ENCODE measurements around the gene BCL2. TPM values are rescaled to one million over a fixed set of nuclear protein-coding genes. Genes with fewer than 3 reads are reported as not detected.

Gene BCL2
- total RNA-seq, 2 experiments from 2014 or later, result 1.4 to 2.5 TPM

GRCh38 chr18:63291278-63291677 is 28.3 kb downstream of the BCL2 start:
- H3K79me2 ChIP-seq (ENCODE audit: insufficient read depth, low read depth, low read length), result no peaks in the 10 kb centered on the region
- H3K36me3 ChIP-seq (ENCODE audit: insufficient read depth, low read length), result no peaks in the 10 kb centered on the region
- H4K20me1 ChIP-seq (ENCODE audit: insufficient read depth, low read length), result no peaks in the 10 kb centered on the region
- no peaks in the 10 kb centered on the region for H3K9me2 ChIP-seq (ENCODE audit: insufficient read depth, low read length)
- no peaks in the 10 kb centered on the region for H3K9me3 ChIP-seq (ENCODE audit: low read length)
- DNase-seq (ENCODE audit: low spot score), result no peak
- TF ChIP-seq EZH2phosphoT487 (IDR thresholded peaks at IDR 0.05; ENCODE audit: borderline replicate concordance, low read depth, low read length), result no peak
- TF ChIP-seq CTCF (conservative IDR thresholded peaks at IDR 0.05; ENCODE audit: low read length), result no peak
- intact Hi-C loops (cut with micrococcal nuclease; ENCODE audit: unreplicated experiment), result no loop called here
- no peak overlapping the region for H2AFZ ChIP-seq (ENCODE audit: low read length)
- no peak overlapping the region for H3K4me3 ChIP-seq (ENCODE audit: low read depth, low read length, poor library complexity, severe bottlenecking)
- no peaks in the 10 kb centered on the region for H3K4me1 ChIP-seq (ENCODE audit: insufficient read depth, low read length, poor library complexity, severe bottlenecking)
- H3K4me2 ChIP-seq (ENCODE audit: low read length), result no peak overlapping the region
- no peak overlapping the region for H3K27ac ChIP-seq (ENCODE audit: low read depth, low read length, poor library complexity, severe bottlenecking)
- CTCF ChIA-PET (ENCODE audit: unreplicated experiment), result no interaction called here
- no TSS peak for BruUV-seq (replicated peaks)
- POLR2A ChIA-PET, result interaction anchor here (0.5 to 0.7 kb wide), 3 partner anchors 10 to 1842 kb away, joined by 3 to 4 read pairs (median 3); no protein-coding TSS in a partner anchor

- ChIA-PET POLR2A (interaction anchor here (0.5 to 0.6 kb wide), 2 partner anchors 39 to 1842 kb away, joined by 3 read pairs; no protein-coding TSS in a partner anchor), CTCF (ENCODE audit: unreplicated experiment) (no interaction called here)
- DNase-seq (ENCODE audit: low spot score), result no peak
- no peak overlapping the region for H3K27ac ChIP-seq (ENCODE audit: low read depth, low read length, poor library complexity, severe bottlenecking)
- H3K79me2 ChIP-seq (ENCODE audit: insufficient read depth, low read depth, low read length), result no peaks in the 10 kb centered on the region
- H3K4me2 ChIP-seq (ENCODE audit: low read length), result no peak overlapping the region
- H3K9me2 ChIP-seq (ENCODE audit: insufficient read depth, low read length), result no peaks in the 10 kb centered on the region
- H3K4me1 ChIP-seq (ENCODE audit: insufficient read depth, low read length, poor library complexity, severe bottlenecking), result no peaks in the 10 kb centered on the region
- intact Hi-C loops (cut with micrococcal nuclease; ENCODE audit: unreplicated experiment), result no loop called here
- H4K20me1 ChIP-seq (ENCODE audit: insufficient read depth, low read length), result no peaks in the 10 kb centered on the region
- H3K4me3 ChIP-seq (ENCODE audit: low read depth, low read length, poor library complexity, severe bottlenecking), result no peak overlapping the region
- H2AFZ ChIP-seq (ENCODE audit: low read length), result no peak overlapping the region
- no peaks in the 10 kb centered on the region for H3K36me3 ChIP-seq (ENCODE audit: insufficient read depth, low read length)
- TF ChIP-seq CTCF (conservative IDR thresholded peaks at IDR 0.05; ENCODE audit: low read length) (no peak), EZH2phosphoT487 (IDR thresholded peaks at IDR 0.05; ENCODE audit: borderline replicate concordance, low read depth, low read length) (no peak)
- BruUV-seq (replicated peaks), result no TSS peak
- H3K9me3 ChIP-seq (ENCODE audit: low read length), result no peaks in the 10 kb centered on the region
Measured at GRCh38 chr18:63290821-63291200, 28.8 kb downstream of the BCL2 start.

GRCh38 chr18:63290166-63290820 is 29.3 kb downstream of the BCL2 start:
- H3K9me2 ChIP-seq (ENCODE audit: insufficient read depth, low read length), result no peaks in the 10 kb centered on the region
- H3K4me3 ChIP-seq (ENCODE audit: low read depth, low read length, poor library complexity, severe bottlenecking), result no peak overlapping the region
- no TSS peak for BruUV-seq (replicated peaks)

More at GRCh38 chr18:63290166-63290820, 29.3 kb downstream of the BCL2 start:
- ChIA-PET CTCF (ENCODE audit: unreplicated experiment) (no interaction called here), POLR2A (no interaction called here)
- no peak overlapping the region for H3K4me2 ChIP-seq (ENCODE audit: low read length)
- TF ChIP-seq EZH2phosphoT487 (IDR thresholded peaks at IDR 0.05; ENCODE audit: borderline replicate concordance, low read depth, low read length) (no peak), CTCF (conservative IDR thresholded peaks at IDR 0.05; ENCODE audit: low read length) (no peak)
- no peaks in the 10 kb centered on the region for H3K9me3 ChIP-seq (ENCODE audit: low read length)
- H3K36me3 ChIP-seq (ENCODE audit: insufficient read depth, low read length), result no peaks in the 10 kb centered on the region
- DNase-seq (ENCODE audit: low spot score), result no peak
- intact Hi-C loops (cut with micrococcal nuclease; ENCODE audit: unreplicated experiment), result no loop called here
- no peak overlapping the region for H3K27ac ChIP-seq (ENCODE audit: low read depth, low read length, poor library complexity, severe bottlenecking)
- H3K79me2 ChIP-seq (ENCODE audit: insufficient read depth, low read depth, low read length), result no peaks in the 10 kb centered on the region
- H4K20me1 ChIP-seq (ENCODE audit: insufficient read depth, low read length), result no peaks in the 10 kb centered on the region
- no peak overlapping the region for H2AFZ ChIP-seq (ENCODE audit: low read length)
- no peaks in the 10 kb centered on the region for H3K4me1 ChIP-seq (ENCODE audit: insufficient read depth, low read length, poor library complexity, severe bottlenecking)
